GM20000 (cell line): ENCODE results near the gene TLR9.

Experiments used
- DNase-seq: peaks from one replicate; pipeline ENCODE4 v3.0.0; 2012; ENCODE audit warnings: low spot score
- TF ChIP-seq, protein P1 (sequence below): IDR thresholded peaks from 2 replicates; pipeline ENCODE4 v1.5.1; 2012; ENCODE audit warnings: mild to moderate bottlenecking, control low read depth; ENCODE audit errors: extremely low read depth, missing control alignments

The TLR9 gene

DNA sequence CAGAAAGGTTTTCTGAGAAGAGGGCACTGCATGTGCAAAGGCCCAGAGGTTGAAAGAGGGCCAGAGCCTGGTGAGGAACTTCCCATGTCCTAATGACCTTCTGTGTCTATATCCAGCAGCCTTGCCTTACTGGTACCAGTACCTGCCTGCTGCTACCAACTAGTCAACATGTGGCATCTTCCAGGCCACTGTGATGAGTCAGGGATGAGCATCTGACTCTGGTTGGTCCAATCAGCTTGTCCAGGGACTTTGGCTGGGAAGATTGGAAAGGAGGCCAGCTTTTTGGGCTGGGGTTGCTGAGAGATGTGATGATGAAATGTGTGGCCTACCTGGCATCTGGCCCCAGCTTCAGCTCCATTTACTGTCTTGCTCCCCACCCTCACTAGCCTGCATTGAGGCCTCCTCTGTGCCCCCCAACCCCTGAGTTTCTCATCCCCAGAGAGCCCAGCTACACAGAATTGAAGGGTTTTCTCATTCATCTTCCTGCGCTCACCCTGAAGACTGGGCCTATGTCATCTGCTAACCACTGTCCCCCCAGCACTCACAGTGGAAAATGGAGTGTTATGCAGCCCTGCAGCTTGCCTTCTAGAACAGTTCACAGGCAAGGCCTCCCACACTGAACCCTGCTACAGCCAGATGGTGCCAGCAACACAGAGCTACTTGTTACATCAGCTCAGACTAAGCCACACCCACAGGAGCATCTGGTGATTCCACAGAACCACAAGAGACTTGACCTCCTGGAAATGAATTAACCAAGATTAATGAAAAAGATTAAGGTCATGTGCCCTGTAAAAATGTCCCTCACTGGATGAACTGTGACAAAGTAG is 14.8 kb upstream of the TLR9 start:
- no peak for DNase-seq
- TF ChIP-seq, protein P1, sequence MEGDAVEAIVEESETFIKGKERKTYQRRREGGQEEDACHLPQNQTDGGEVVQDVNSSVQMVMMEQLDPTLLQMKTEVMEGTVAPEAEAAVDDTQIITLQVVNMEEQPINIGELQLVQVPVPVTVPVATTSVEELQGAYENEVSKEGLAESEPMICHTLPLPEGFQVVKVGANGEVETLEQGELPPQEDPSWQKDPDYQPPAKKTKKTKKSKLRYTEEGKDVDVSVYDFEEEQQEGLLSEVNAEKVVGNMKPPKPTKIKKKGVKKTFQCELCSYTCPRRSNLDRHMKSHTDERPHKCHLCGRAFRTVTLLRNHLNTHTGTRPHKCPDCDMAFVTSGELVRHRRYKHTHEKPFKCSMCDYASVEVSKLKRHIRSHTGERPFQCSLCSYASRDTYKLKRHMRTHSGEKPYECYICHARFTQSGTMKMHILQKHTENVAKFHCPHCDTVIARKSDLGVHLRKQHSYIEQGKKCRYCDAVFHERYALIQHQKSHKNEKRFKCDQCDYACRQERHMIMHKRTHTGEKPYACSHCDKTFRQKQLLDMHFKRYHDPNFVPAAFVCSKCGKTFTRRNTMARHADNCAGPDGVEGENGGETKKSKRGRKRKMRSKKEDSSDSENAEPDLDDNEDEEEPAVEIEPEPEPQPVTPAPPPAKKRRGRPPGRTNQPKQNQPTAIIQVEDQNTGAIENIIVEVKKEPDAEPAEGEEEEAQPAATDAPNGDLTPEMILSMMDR, result no peak

DNA sequence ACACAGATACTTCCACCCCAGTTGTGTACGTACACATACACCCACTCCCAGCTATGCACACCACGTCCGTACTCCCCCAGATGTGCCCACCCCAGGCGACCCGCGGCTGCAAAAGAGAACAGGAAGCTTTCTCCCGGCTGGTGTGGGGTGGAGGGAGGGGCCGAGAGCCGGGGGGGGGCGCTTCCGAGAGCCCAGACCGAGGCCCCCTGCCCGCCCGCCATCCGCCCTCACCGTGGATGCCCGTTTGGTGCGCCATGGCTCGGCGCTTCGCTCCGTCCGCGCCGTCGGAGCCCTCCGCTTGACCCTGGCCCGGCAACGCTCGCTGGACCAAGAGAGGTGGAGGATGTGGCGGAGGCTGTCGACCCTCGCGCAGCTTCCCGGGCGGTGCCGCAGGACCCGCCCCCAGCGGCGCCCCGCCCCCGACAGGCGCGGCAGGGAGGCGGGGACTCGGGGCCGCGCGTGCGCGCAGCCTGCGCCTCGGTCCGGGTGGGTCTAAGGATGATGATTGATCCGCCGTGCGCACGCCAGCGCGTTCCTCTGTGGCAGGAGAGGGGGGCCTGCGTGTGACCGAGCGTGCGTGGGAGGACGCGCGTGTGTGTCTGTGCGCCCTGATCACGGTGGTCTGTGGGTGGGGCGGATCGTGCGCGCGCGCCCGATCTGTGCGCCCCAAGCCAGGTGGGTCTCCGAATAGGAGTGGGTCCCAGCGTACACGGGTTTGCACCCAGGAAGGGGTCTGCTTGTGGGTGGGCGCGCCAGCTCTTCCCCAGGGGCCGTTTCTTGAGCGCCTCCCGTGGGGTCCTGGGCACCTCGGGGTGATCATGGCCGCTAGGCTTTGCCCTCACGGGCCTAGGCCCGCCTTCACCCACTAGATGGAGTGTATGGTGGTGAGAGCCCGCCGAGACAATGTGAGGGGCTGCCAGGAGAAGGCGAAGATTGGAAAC is 13.6 kb upstream of the TLR9 start, which contains the start of gene TWF2:
Gene TWF2, minus strand, starts transcription at position 398 of the 941 bp plus-strand sequence. Its CDS starts 142 bp downstream, at position 256.
- peak; percentile 99 for DNase-seq
- TF ChIP-seq, protein P1, result peak; percentile 17

DNA sequence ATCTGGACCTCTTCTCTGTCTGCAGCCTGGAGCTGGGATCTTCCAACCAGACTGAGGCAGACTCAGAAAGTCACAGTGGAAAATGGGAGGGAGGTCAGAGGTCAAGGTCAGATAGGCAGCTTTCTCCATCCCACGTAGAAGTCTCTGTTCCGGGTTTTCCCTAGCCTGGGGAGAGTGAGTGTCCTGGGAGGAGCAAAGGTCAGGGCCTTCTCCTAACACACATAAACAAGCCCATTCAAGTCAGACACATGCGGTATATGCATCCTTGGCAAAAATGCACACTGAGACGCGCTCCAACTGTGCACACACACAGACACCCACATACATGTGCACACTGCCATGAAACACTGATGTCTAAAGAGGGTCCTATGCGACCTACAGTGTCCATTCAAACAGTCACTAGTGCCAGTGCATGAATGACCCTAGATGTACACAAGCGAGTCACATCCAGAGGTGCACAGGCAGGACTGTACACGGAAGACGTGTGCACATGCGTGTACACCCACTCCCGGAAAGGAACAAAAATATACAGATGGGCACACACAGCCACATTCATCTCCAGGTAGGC is 12.8 kb upstream of the TLR9 start:
- TF ChIP-seq, protein P1, result no peak
- DNase-seq, result no peak

DNA sequence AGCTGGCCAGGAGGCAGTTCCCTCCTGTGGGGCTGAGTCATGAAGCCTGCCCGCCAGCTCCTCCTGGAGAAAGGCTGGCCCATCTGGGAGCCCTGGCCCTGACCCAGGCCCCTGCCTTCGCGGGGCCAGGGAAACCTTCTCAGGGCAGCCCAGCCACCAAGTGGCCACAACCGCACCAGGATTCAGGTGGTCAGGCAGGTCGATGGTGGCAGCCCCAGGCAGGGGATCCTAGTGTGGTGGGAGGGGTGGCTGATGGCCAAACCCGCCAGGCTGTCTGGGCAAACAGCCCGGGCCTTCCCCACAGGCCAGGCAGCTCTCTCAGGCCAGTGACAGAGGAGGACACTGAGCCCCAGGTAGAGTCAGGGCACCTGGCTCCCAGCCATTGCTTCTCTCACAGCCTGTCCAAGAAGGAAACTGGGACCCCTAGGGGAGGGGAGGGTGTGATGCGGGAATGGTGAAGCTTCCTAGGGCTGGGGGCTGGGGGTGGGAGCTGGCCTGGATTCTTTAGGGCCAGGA is 12.3 kb upstream of the TLR9 start:
- no peak for DNase-seq
- TF ChIP-seq, protein P1, result no peak

DNA sequence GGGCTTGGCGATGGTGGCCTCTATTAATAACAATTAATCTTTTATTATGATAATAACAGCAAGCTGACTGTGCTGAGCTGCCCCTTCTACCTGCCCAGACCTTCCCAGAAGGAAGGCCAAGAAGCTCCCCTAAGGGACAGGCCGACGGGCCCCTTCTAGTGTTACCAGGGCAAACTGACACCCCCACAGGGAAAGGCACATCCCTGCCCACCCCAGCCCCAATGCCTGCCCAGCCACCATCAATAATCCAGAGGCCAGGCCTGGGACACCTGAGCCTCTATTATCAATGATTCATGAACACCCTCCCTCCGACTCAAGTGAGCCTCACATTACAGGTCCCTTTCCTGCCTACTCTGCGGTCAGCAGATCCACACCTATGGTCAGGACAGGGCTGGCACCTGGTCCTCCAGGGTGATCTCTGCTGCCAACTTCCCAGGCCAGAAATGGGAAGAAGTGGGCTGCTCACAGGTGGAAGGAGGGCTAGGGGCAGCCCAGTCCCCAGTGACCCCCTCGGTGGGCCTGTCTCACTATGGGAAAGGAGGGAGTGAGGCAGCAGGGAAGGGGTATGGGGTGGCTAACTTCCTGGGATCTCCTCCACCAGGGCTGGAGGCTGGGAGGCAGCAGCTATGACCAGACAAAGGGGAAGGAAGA is 11.7 kb upstream of the TLR9 start:
- TF ChIP-seq, protein P1, result no peak
- no peak for DNase-seq

DNA sequence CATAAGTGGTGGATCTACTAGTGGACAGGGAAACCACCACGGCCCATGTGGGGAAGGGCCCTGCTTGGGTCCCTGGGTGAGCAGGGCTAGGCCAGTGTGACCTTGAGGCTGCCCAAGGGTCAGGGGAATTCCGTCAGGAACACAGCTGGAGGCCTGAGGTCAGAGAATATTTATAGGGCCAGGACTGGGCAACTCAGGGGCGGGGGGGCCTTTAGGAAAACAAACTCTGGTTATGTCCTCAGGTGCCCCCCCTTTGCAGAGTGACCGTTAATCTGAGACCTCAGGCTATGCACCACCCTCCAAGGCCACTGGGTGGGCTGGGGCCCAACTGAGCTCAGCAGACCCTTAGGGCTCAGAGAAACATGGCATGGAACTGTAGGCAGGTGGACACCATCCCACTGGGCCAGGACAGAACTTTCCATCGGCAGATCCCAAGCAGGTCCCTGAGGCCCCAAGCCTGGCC is 11.0 kb upstream of the TLR9 start:
- DNase-seq, result no peak
- TF ChIP-seq, protein P1, result no peak
